Skin epidermis (tissue), 12 donors: ENCODE data around the gene ATP8B1.
"Not testable (repeated sequence)": the region's sequence is repeated elsewhere in the genome, so short reads cannot be mapped to it uniquely, and the experiment has no call there.

ENCODE experiments used
- H3K27ac ChIP-seq, 21 experiments: fragments of 200-600 bp; sonication (generic) in 11 of 21; one replicate each; pipeline ENCODE4 v1.5.0; 2020; ENCODE audit warnings: mild to moderate bottlenecking in 3 of 21, inconsistent platforms in 2 of 21, moderate library complexity in 2 of 21
- H3K4me3 ChIP-seq, 7 experiments: fragments of 200-600 bp; sonication (generic) in 2 of 7; one replicate each; pipeline ENCODE4 v1.5.0; 2020; ENCODE audit warnings: inconsistent platforms in 2 of 7, mild to moderate bottlenecking in 2 of 7, moderate library complexity in 1 of 7

Gene ATP8B1

DNA sequence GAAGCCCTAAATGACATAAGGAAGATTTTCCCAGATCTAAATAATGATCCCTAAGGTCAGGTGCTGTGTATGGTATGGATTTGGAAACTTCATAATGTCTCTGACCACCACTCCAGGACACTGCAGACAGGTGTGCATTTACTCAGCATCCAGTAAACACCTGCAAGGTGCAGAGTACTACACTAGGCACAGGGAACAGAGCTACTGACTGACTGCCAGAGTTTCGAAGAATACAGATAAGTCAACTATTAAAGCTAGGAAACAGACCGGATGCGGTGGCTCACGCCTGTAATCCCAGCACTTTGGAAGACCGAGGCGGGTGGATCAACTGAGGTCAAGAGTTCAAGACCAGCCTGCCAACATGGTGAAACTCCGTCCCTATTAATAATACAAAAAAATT is 65.0 kb downstream of the ATP8B1 start:
- H3K27ac ChIP-seq: peak overlapping the region in 11 of 21 experiments; percentile 11 to 78 (median 44)
- H3K4me3 ChIP-seq: no peak overlapping the region

GRCh38 chr18:57737400-57738060 is 65.6 kb downstream of the ATP8B1 start:
- Histone ChIP-seq H3K27ac (peak overlapping the region in 18 of 21 experiments; percentile 9 to 80 (median 57)), H3K4me3 (no peak overlapping the region)

GRCh38 chr18:57735042-57735441 is 68.1 kb downstream of the ATP8B1 start:
- not testable (repeated sequence) for H3K4me3 ChIP-seq, H3K27ac ChIP-seq

DNA sequence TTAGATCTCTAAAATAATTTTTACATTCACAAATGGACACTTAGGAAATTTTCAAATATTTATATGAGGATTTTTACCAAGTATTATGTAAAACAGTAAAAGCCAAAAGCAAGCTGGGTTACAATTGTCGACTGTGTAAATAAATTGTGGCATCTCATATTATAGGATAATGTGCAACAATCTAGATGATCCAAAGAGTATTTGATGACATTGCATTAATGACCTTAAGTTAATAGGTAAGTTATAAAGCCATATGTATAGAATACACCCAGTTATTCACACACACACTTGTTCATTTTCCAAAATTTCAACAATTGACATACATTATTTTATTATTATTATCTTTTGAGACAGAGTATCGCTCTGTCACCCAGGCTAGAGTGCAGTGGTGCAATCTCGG is 69.3 kb downstream of the ATP8B1 start:
- no peak overlapping the region for H3K4me3 ChIP-seq
- no peak overlapping the region for H3K27ac ChIP-seq

- peak overlapping the region in 4 of 21 experiments; percentile 11 to 47 (median 36) for H3K27ac ChIP-seq
- H3K4me3 ChIP-seq: no peak overlapping the region
Observed at GRCh38 chr18:57730146-57730545, 73.0 kb downstream of the ATP8B1 start.

DNA sequence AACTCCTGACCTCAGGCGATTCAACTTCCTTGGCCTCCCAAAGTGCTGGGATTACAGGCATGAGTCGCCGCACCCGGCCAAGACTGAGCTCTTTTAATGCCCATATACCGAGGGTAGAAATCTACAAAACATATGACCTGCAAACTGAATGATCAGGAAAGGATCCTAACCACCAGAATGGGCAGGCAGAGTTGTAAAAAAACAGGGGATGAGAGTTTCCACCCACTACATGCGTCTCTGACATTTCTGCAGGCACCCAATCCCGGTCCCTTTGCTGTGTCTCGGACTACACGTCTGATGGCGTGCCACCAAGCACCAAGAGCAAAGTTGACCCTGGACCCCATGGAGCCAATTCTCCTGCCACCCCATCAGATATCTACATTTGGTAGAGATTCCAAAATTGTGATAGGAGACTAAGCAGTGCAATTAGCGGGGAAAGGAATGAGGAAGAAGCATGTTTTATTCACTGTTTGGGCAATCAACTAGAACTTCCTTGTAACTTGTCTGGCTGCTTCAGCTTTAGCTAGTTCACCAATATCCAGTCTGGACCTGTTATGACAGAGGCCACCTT is 74.1 kb downstream of the ATP8B1 start:
- Histone ChIP-seq H3K4me3 (no peak overlapping the region), H3K27ac (peak overlapping the region in 6 of 21 experiments; percentile 26 to 62 (median 46))

DNA sequence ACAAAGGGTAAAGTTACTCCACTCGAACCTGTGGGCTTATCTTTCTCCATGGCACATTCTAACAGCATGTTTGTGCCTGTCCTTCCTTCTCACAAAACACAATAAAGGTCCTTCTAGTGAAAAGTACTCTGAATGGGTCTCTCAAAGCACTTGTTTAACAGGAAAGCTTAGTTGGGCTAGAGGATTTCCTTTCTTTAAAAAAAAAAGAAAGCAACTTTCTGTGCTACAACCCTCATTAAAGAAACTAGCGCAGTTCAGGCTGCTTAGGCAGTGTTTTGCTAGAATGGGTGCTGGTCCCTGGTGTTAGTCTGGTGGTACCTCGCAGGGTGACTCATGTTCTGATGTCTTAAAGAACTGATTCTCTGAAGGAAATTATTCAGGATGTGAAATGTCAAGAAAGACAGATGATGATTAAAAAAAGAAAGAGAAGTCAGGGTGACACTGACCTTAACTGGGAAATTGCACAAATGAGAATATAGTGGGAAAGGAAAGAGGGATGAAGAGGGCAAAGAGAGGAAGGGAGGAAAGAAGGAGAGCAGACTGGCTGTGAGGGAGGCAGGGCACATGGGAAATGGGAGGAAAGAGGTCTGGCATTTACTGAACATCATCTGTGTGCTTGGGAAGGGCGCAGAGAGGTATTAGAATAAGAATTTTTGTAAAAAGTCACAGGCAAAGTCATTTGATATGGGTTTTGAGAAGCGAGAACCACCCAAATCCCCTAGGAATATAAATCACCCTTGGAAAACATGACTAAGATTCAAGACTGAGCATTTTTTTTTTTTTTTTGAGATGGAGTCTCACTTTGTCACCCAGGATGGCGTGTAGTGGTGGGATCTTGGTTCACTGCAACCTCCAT is 74.9 kb downstream of the ATP8B1 start:
- no peak overlapping the region for H3K4me3 ChIP-seq
- peak overlapping the region in 10 of 21 experiments; percentile 11 to 57 (median 32) for H3K27ac ChIP-seq

GRCh38 chr18:57719211-57719935 is 83.7 kb downstream of the ATP8B1 start:
- not testable (repeated sequence) for H3K27ac ChIP-seq
- H3K4me3 ChIP-seq: peak overlapping the region in 1 of 7 experiments; percentile 18

DNA sequence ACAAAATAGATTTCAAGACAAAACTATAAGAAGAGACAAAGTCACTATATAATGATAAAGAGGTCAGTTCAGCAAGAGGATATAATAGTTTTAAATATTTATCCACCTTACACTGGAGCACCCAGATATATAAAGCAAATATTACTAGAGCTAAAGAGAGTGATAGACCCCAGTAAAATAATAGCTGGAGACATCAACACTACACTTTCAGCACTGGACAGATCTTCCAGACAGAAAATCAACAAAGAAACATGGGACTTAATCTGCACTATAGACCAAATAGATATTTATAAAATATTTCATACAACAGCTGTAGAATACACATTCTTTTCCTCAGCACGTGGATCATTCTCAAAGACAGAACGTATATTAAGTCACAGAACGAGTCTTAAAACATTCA is 86.6 kb downstream of the ATP8B1 start:
- Histone ChIP-seq H3K4me3 (no peak overlapping the region), H3K27ac (no peak overlapping the region)

GRCh38 chr18:57715671-57716070 is 87.4 kb downstream of the ATP8B1 start:
- no peak overlapping the region for H3K4me3 ChIP-seq
- H3K27ac ChIP-seq: no peak overlapping the region

DNA sequence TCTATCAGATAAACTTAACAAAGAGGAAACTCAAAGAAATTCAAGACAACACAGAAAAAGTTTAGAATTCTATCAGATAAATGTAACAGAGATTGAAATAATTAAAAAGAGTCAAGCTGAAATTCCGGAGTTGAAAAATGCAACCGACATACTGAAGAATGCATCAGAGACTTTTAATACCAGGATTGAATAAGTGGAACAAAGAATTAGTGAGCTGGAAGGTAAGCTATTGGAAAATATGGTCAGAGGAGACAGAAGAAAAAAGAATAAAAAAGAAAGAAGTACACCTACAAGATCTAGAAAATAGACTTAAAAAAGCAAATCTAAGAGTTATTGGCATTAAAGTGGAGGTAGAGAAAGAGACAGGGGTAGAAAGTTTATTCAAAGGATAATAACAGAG is 88.0 kb downstream of the ATP8B1 start:
- Histone ChIP-seq H3K27ac (no peak overlapping the region), H3K4me3 (no peak overlapping the region)

DNA sequence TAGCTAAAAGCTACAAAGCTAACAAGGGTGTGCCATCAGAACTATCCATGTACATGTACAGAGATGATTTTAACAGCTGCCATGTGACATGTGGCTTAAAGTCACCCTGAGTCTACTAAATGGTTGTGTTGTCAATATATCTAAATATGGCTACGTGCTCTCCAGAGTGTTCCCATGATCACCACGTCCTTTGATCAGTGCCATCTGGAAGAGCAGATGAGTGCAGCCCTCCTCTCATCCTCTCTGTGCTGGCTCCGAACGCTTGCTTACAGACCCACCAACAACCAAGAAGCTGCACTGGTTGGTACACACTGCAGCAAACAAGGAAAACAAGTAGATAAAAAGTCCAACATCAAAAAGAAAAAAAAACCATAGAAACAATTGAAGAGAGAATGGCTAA is 92.9 kb downstream of the ATP8B1 start:
- H3K4me3 ChIP-seq: no peak overlapping the region
- H3K27ac ChIP-seq: no peak overlapping the region

DNA sequence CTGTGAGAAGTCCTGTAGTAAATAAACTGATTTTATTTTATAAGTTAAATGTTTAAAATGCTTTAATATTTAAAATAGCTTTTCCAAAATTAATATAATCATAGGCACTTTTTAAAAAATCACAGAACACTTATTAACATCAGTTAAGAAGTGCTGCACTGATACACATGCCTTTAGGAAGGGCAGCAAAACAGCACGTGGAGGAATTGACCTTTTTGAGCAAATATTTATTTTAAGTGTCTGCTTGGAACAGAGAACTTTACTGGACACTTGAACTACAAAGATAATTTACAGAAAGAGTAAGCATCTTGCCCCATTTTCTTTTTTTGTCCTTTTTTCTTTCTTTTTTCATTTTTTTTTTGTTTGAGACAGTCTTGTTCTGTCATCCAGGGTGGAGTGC is 93.8 kb downstream of the ATP8B1 start:
- H3K27ac ChIP-seq: no peak overlapping the region
- H3K4me3 ChIP-seq: no peak overlapping the region

GRCh38 chr18:57708288-57708687 is 94.8 kb downstream of the ATP8B1 start:
- no peak overlapping the region for H3K4me3 ChIP-seq
- no peak overlapping the region for H3K27ac ChIP-seq

DNA sequence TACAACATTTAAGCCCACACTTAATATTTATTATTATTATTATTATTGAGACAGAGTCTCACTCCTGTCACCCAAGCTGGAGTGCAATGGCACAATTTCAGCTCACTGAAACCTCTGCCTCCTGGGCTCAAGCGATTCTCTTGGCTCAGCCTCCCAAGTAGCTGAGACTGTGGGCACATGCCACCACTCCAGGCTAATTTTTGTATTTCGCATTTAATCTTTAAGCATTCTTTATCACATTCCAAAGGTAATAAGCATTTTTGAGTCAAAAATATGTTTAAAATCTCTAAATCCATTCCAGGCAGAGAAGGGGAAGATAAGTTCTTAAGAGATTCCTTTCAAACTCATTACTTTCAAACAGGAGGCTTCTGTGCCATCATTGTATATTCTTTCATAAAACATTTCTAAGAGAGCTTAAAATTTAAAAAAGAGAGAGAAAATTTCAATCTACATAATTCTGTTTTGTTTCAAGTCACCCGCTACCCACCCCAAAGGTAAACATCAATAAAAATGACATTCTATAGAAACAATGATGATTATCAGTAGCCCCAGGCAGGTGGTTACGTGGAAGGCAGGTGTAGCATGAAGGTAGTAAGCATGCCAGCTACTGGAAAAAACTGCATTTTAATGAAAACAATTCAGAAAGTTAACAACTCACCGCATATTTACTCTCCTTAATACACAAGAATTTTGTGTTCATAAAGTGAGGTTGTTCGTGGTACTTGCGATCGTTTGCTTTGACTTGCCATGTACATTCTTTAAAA is 97.1 kb downstream of the ATP8B1 start:
- Histone ChIP-seq H3K27ac (peak overlapping the region in 2 of 21 experiments; percentile 17 to 29), H3K4me3 (no peak overlapping the region)

DNA sequence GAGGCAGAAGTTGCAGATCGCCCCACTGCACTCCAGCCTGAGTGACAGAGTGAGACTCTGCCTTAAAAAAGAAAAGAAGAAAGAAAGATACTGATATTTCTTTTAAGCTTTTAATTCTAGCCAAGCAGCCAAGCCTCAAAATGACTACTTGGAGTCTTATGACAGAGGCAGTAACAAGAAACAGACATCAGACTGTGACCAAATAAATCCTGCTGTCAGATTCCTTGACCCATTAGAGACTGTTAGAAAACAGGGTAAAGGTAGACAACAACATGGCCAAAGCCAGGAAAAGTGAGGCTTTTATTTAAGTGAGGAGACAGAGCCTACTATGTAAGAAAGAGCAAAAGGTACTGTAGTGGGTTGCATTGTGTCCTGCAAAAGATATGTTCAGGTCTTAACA is 98.1 kb downstream of the ATP8B1 start:
- peak overlapping the region in 2 of 21 experiments; percentile 17 to 29 for H3K27ac ChIP-seq

DNA sequence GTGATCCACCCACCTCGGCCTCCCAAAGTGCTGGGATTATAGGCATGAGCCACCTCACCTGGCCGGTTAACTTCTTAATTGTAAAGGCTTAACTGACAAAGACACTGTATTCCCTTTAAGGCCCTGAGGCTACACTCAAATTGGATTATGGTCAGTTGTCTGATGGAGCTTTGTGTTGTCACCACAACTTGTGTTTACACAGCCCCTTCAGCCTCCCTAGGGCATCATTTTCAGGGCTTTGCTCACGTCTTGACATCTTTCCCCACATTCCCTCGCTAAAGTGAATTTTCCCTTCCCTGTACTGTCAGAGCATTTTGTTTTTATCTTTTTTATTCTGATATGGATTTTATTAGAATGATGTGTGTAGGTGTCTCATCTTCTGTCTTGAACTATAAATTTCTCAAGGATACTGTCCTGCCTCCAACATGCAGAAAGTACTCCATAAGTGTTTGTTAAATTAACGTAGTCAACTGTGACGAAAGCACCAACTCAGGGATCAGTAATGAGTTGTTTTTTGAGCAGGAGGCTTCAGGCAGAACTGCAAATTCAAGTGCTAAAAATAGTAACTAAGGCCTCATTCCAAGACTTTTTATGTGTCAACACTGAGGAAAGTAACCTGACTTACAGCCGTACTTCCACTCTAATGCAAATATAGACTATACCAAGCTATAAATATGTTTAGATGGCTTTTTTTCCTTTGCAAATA is 104.4 kb downstream of the ATP8B1 start:
- Histone ChIP-seq H3K4me3 (no peak overlapping the region), H3K27ac (peak overlapping the region in 1 of 21 experiments; percentile 5)

More for the DNA sequence above, 98.1 kb downstream of the ATP8B1 start:
- H3K4me3 ChIP-seq: no peak overlapping the region

- Histone ChIP-seq H3K27ac (no peak overlapping the region), H3K4me3 (no peak overlapping the region)
Observed at GRCh38 chr18:57697426-57697825, 105.7 kb downstream of the ATP8B1 start.

GRCh38 chr18:57696271-57696670 is 106.8 kb downstream of the ATP8B1 start:
- Histone ChIP-seq H3K4me3 (no peak overlapping the region), H3K27ac (no peak overlapping the region)
